Posterior vena cava (tissue), 2 donors: ENCODE results near the gene KCMF1. TPM values are rescaled to one million over a fixed set of nuclear protein-coding genes. Genes with fewer than 3 reads are reported as not detected.

Experiments
- DNase-seq: peaks from one replicate; pipeline ENCODE4 v3.0.0-alpha.2; 2020; ENCODE audit warnings: low spot score
- intact Hi-C, 2 donors: fragments of 100-400 bp; cut with DNase I; formaldehyde crosslinking; loops; one replicate each; pipeline versions ENCODE4 v1.14.1 to v1.14.2; 2022 to 2023
- total RNA-seq, 2 donors: library from RNA; stranded (reverse); fragmentation: NEBNext Ultra II Directional; extraction: Animal tissue kit (Norgen Biotek cat#: 25700); gene quantifications; one replicate each; pipeline ENCODE4 v1.2.1, GENCODE V29; 2021
- donor health status: DM: yes; HTN: yes; CAD: no.
- donor health status: DM: yes; HTN: yes; CAD: no.

Gene KCMF1
- total RNA-seq, 2 donors from 2014 or later = 56.9 to 73.4 TPM

DNA sequence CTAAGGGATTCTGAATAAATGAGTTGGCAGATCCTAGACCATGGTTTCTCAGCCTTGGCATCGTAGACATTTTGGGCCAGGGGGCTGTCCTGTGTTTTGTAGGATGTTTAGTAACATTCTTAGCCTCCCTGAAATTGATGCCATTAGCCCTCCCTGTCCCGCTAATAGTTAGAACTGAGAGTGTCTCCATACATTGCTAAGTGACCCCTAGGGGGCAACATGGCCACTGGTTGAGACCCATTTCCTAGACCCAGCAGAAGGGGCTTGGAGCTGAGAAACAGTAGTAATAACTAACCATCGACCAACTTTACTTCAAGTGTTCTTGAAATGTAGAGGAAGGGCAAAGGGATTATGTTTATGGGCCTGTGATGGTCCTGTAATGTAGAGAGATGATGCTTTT is 40.8 kb downstream of the KCMF1 start:
- DNase-seq = no peak
- intact Hi-C loops = loop anchor here in 1 of 2 donors (1.0 kb wide), 1 partner anchor 22 kb away; no protein-coding TSS in a partner anchor

DNA sequence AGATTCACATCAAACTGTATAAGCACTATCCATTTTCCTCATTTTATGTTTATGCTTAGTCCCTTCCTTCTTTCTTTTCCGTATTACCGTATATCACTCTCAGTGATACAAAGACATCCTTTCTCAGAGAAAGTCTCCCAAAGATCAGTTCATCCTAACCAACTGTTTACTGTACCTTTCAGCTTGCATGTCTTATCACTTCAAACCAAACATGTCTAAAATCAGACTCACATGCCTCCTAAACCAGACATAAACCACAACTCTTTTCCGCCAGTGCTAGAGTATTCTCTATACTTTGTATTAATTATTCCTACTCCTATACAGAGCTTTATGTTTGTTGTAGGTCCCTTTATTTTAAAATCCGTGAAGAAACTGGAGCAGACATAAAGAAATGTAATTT is 41.5 kb downstream of the KCMF1 start:
- intact Hi-C loops = loop anchor here in 1 of 2 donors (1.0 kb wide), 1 partner anchor 23 kb away; no protein-coding TSS in a partner anchor
- DNase-seq = no peak

DNA sequence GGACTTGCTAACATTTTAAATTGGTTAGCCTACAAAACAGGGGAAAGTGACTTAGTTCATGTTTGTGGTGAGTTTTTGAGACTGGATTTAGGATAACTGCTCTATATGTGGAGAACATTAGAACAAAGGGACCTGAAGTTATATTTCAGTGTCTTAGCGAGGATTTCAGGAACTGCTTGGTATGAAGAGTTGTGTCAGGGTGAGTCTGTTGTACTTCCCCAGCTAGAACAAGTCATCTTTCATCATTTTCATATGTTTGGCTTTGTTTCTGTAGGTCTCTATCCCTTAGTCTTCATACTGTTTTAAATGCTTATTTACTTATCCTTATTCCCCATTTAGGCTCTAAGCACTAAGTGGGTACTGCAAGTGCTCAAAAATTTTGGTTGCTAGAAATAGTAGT is 41.9 kb downstream of the KCMF1 start:
- intact Hi-C loops = loop anchor here in 1 of 2 donors (1.0 kb wide), 1 partner anchor 24 kb away; no protein-coding TSS in a partner anchor
- DNase-seq = no peak

DNA sequence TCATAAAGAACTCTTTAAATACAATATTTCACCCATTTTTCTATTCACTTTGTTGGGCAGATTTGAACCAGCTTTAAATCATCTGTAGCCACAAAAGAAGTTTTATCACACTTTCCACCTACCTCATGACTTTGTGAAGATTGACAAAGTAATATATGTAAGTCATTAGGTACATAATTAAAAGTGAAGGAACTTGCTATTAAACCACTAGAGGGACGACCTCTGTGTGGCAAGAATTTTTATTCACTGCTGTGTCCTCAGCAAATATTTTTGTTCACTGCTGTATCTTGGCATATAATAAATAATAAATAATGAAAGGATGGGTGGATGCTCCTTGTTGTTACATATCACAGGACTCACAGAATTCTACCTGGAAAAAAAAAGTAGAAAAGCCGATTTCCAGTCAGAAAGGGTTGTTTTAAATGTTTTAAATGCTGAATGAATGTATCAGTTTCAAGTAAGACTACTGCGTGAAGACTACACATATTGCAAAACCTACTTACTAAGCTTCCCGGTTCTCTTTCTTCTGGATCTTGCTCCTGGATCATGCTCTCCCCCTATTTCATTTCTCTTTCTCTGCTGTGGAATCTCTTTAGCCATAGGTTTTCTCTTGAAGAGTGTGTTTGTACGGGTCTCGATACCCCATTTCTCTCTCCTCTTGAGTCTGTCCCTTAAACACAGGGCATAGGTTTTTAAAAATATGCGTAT is 44.8 kb downstream of the KCMF1 start:
- no peak for DNase-seq
- intact Hi-C loops = no loop called here

DNA sequence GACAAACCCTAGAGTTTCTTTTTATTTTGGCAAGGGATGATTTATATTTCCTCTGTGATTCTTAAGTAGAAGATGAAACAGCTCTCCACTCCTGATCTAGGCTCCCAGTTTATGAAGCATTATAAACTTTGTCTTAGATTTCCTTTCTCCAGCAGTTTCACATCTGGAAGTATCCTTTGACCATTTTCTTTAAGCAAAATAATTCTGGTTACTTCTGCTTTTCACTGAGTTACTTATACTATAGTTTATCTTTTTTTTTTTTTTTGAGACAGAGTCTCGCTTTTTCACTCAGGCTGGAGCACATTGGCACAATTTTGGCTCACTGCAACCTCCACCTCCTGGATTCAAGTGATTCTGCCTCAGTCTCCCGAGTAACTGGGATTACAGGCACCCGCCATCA is 45.5 kb downstream of the KCMF1 start:
- no peak for DNase-seq
- intact Hi-C loops = no loop called here

DNA sequence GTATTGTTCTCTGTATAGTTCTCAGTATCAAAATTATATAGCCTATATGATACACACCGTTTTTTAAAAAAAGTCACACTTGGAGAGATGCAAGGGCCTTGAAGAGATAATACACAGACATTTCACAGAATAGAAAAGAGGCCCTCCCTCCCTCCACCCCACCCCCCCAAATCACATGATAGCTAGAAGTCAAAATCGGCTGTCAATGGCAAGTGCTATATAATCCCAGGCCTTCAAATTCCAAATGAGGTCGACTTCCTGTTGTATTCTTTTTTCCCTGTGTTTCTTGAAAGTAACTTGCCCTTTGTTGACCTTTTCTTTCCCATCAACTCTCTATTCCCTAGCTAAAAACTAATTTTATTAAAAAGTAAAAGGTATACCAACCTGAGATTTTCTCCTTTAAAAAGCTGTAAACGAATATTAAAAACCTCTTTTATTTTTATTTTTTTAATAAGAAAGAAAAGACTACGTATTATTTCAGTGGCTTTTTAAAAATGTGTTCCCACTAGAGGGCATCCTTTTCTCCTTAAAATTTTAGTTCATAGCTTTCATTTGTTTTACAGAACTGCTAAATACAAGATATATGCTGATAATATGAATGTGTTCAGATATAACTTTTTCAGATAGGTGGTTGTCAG is 46.6 kb downstream of the KCMF1 start:
- DNase-seq = no peak
- intact Hi-C loops = no loop called here

DNA sequence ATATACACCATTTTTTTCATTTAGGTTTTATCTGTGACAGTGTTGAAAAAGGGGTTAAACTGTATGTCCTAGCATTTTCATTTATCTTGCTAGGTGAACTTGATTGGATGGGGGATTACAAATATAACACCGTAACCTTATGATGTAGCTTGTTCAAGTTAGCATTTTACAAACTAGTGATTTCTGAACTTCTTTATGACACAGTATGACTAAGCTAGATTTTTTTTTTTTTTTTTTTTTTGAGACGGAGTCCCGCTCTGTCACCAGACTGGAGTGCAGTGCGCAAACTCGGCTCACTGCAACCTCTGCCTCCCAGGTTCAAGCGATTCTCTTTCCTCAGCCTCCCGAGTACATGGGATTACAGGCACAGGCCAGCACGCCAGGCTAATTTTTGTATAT is 47.1 kb downstream of the KCMF1 start:
- intact Hi-C loops = no loop called here
- DNase-seq = no peak

DNA sequence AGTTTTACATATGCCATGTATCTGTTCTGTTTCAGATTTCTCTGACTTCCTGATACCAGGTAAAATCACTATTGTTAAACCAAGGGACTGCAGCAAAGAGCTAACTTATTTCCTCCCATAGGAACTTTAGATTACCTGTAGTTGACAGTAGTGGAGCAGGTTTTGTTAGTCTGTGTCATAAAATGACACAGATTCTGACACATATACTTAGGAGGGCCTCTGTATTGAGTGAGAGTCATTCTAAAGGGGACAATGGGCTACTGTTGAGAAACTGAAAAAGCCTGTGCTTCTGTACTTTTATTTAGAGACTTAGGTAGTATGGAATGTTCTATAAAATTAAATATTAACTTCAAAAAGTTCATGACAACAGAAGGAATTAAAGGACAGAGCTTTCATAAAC is 48.2 kb downstream of the KCMF1 start:
- DNase-seq = no peak
- intact Hi-C loops = no loop called here

DNA sequence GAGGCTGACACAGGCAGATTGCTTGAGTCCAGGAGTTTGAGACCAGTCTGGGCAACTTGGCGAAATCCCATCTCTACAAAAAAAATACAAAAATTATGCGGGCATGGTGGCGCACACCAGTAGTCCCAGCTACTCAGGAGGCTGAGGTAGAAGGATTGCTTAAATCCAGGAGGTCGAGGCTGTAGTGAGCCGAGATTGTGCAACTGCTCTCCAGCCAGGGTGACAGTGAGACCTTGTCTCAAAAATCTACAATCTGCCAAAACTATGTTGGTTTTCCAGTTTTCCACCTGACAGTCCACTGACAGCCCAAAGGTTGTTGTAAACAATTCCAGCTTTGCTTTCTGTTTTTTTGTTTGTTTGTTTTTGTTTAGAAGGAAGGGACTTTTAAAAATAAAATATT is 51.3 kb downstream of the KCMF1 start:
- intact Hi-C loops = no loop called here
- no peak for DNase-seq

DNA sequence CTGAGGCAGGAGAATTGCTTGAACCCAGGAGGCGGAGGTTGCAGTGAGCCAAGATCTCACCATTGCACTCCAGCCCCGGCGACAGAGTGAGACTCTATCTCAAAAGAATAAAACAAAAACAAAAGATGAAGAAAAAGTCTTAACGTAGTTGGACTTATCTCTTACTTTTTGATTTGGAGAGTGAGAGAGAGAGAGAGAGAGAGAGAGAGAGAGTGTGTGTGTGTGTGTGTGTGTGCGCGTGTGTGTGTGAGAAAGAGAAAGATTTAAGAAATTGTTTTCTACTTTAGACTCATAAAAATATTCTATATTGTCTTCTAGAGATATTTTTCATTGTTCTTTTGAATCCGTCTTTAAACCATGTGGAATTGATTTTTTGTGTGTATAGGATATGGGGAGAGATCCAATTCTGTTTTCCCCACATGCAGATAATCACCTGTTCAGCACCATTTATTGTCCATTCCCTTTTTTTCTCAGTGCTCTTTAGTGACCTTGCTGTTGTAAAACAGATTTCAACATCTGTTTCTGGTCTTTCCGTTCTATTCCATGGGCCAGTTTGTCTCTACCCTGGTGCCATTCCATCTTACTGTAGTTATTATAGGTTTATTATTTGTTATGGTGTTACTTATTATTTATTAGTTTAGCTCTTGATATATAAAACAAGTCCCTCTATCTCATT is 53.5 kb downstream of the KCMF1 start:
- DNase-seq = no peak
- intact Hi-C loops = no loop called here

DNA sequence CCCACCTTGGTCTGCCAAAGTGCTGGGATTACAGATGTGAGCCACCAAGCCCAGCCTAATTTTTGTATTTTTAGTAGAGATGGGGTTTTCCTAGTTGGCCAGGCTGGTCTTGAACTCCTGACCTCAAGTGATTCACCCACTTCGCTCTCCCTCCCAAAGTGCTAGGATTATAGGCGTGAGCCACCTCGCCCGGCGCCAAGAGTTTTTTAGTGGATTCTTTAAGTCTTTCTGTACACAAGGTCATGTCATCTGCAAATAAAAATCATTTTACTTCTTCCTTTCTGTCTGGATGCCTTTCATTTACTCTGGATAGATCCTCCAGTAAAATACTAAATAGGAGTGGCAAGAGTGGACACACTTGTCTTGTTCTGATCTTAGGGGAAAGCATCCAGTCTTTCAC is 61.7 kb downstream of the KCMF1 start:
- intact Hi-C loops = no loop called here
- DNase-seq = no peak

DNA sequence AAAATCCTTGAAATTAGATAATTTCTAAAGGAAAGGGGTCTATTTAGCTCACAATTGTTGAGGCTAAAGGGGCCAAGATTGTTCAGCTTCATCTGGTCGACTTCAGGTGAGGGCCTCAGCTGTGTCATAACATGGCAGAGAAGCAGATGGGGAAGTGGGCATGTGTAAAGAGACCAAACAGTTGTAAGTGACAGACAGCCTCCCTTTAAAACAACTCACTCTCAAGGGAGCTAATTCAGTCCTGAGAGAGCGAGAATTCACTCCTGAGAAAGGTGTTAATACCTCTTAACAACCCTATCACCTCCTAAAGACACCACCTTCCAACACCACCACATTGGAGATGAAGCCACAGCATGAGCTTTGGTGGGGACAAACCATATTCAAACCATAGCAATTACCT is 62.4 kb downstream of the KCMF1 start:
- intact Hi-C loops = no loop called here
- DNase-seq = no peak

DNA sequence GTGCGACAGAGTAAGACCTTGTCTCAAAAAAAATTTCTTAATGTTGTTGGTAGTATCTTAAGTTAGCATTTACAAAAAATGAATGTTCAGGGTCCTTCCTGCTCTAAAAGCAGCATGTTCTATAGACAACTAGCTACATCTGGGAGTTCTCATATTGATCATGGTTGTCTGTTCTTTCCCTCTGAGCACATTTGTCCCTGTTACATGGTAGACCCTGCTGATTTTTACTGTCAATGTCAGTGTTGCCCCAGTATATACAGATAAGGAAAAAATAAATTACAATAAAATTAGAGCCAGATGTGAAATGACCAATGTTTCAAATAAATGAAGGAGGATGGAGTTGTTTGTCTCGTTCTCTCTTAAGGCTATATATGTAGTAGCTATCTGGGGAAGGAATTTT is 63.2 kb downstream of the KCMF1 start:
- no peak for DNase-seq
- intact Hi-C loops = no loop called here

DNA sequence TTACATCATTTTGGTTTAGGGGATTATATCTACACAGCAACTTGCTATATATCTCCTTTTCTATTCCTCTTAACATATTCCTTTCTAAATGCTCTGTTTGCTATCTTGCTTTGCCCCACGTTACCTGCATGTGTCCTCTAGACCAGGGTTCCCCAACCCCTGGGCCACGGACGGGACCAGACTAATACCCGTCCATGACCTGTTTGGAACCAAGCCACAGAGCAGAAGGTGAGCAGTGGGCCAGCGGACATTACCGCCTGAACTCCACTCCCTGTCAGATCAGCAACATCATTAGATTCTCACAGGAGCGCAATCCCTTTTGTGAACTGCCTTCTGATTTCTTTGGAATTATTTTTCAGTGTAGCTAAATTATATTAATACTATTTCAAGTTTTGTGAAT is 66.7 kb downstream of the KCMF1 start:
- intact Hi-C loops = no loop called here

DNA sequence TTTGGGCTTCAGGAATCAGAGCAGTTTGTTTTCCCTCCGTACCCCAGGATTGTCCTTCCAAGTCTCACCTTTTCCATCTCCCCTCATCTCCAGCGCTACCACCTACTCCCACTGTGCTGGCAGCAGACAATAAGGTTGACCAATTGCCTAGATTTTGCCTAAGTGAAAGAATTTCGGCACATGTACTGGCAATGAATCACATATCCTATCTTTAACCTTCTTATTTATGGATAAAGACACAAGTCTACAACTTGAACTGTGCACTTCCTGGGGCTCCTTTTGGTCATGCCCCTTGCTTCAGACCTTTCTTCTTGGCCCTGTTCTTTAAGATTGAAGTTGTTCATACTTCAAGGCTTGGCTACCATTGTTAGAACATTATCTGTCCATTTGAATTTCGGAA is 71.4 kb downstream of the KCMF1 start:
- DNase-seq = no peak
- intact Hi-C loops = loop anchor here in 1 of 2 donors (10.0 kb wide), 1 partner anchor 68 kb away; the partner anchor contains the start of gene KCMF1

More for the DNA sequence above, 66.7 kb downstream of the KCMF1 start:
- DNase-seq = no peak

DNA sequence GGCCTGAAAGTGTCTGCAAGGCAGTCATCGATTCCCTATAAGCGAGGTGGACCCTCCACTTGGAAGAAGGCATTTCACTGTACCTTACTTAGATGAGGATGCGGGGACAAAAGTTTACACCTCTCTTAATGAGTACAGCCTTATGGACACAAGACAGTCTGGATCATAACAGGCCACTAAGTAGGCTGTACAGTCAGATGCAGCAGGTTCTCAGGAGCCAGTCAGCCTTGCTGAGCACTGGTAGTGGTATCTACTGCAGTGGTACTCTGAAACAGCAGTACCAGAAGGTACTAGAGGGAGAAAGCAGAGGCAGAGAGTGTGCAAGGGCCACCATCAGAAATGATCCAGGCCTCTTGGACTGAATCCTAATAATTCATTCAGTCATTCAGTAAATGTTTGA is 77.6 kb downstream of the KCMF1 start:
- intact Hi-C loops = loop anchor here in 1 of 2 donors (10.0 kb wide), 1 partner anchor 74 kb away; the partner anchor contains the start of gene KCMF1

DNA sequence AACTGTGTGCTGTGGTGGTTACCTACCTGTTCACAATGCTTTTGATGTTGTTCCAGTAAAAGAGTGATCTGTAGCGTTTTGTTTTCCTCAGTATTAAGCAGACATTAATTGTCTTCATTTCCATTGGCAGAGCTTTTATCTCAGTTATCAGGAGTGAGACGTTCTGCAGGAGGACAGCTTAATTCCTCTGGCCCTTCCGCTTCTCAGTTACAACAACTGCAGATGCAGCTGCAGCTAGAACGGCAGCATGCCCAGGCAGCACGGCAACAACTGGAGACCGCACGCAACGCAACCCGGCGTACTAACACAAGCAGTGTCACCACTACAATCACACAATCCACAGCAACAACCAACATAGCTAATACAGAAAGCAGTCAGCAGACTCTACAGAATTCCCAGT is 78.3 kb downstream of the KCMF1 start:
- DNase-seq = no peak
- intact Hi-C loops = loop anchor here in 1 of 2 donors (10.0 kb wide), 1 partner anchor 74 kb away; the partner anchor contains the start of gene KCMF1

More for the DNA sequence above, 77.6 kb downstream of the KCMF1 start:
- DNase-seq = no peak

DNA sequence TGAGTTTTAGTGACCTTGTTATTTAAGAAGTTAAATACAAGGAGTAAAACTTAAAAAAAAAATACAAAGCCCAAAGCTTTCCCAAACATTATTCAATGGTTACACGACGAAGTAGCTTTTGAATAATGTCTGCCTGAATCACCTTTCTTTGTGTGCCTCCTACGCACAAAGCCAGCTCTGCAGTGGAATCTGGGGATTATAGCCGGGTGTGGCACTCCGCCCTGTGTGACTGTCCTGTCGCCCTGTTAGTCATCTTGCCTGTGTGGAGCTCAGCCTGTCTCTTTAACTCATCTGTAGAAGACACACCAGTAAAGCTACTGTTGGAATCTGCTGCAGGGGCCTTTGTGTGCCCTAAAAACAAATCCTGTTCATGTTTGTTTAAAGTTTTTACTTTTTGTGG is 82.8 kb downstream of the KCMF1 start:
- intact Hi-C loops = no loop called here
- DNase-seq = no peak

DNA sequence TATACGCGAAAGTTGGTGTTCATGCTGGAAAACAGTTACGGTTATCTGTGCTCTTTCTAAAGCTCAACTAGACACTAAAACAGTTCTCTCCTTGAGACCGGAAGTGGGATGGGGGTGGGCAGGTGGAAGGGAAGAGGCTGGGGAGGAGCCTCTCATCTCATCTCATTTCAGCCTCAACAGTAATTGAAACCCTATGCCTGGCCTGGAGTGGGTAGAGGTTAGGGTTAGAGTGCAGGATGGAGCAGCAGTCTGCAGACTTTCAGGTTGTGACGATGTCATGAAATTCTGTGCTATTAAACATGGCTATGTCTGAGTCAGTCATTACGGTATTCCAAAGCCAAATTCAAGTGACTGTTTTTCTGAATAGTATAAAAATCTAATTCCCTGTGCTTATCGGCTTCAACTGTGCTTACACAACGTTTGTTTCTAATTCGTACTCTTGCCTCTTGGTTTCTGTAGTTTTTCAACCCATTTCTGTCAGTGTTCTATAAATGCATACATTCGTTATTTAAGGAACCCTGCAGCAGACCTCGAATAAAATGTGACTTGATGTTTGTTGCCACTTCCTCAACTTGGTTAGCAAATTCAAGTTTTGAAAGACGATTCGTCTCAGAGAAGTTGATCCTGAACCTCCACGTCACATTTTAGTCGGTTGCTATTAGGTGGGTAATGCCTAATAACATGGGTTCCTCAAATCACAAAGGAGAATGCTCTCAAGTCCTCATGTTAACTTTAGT is 86.4 kb downstream of the KCMF1 start:
- DNase-seq = no peak
- intact Hi-C loops = no loop called here

DNA sequence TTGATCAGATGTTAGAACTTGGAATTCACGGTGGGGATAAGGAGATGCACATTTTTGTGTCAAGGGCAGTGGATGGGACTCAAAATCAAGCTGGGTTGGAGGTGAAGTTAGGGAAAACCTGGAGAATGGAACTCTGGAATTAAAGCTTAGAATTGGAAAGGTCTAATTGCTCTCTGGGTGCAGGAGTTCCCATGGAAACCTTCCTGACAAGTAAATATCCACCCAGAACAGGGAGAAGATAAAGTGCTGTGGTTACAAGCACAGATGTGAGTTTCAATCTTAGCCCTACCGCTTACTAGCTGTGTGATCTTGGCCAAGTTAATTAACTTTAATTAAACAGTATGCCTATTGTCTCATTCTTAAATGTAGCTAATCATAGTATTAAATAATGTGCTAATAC is 90.9 kb downstream of the KCMF1 start:
- intact Hi-C loops = no loop called here
- no peak for DNase-seq
